Iris pigment epithelial cell (primary cell): Measurements from ENCODE around the gene DRD3.

Experiments
- DNase-seq: peaks from one replicate; pipeline ENCODE4 v3.0.0-alpha.2; 2011; ENCODE audit warnings: low read depth

DRD3 gene

GRCh38 chr3:114178770-114179368 is at the start of gene DRD3:
DRD3 (minus strand) TSS chr3:114179052; CDS start chr3:114171992, 7,060 bp downstream.
- peak; percentile 31 for DNase-seq

GRCh38 chr3:114227076-114227475 is 48.2 kb upstream of the DRD3 start:
- DNase-seq = no peak

GRCh38 chr3:114226313-114226712 is 47.5 kb upstream of the DRD3 start:
- DNase-seq = no peak

- DNase-seq = peak; percentile 21
Measured at GRCh38 chr3:114223143-114223542, 44.3 kb upstream of the DRD3 start.

GRCh38 chr3:114221881-114222264 is 43.0 kb upstream of the DRD3 start:
- no peak for DNase-seq

GRCh38 chr3:114221165-114221880 is 42.5 kb upstream of the DRD3 start:
- DNase-seq = peak; percentile 17

- DNase-seq = no peak
Measured at GRCh38 chr3:114219741-114220140, 40.9 kb upstream of the DRD3 start.

- no peak for DNase-seq
Measured at GRCh38 chr3:114218578-114219185, 39.8 kb upstream of the DRD3 start.

GRCh38 chr3:114218006-114218405 is 39.2 kb upstream of the DRD3 start:
- no peak for DNase-seq

- DNase-seq = no peak
Measured at GRCh38 chr3:114217266-114217665, 38.4 kb upstream of the DRD3 start.

GRCh38 chr3:114216186-114216970 is 37.5 kb upstream of the DRD3 start:
- peak; percentile 6 for DNase-seq

GRCh38 chr3:114214542-114215341 is 35.9 kb upstream of the DRD3 start:
- DNase-seq = peak; percentile 9

GRCh38 chr3:114213627-114214541 is 35.0 kb upstream of the DRD3 start:
- DNase-seq = peak; percentile 76

- peak; percentile 24 for DNase-seq
Measured at GRCh38 chr3:114213292-114213626, 34.4 kb upstream of the DRD3 start.

- no peak for DNase-seq
Measured at GRCh38 chr3:114212646-114213045, 33.8 kb upstream of the DRD3 start.

- no peak for DNase-seq
Measured at GRCh38 chr3:114207768-114208167, 28.9 kb upstream of the DRD3 start.

GRCh38 chr3:114206342-114206741 is 27.5 kb upstream of the DRD3 start:
- DNase-seq = no peak

- DNase-seq = no peak
Measured at GRCh38 chr3:114205541-114205940, 26.7 kb upstream of the DRD3 start.

- DNase-seq = peak; percentile 13
Measured at GRCh38 chr3:114194750-114195149, 15.9 kb upstream of the DRD3 start.

GRCh38 chr3:114192136-114192535 is 13.3 kb upstream of the DRD3 start:
- no peak for DNase-seq

- no peak for DNase-seq
Measured at GRCh38 chr3:114186501-114186900, 7.6 kb upstream of the DRD3 start.
